K562 (cell line): ENCODE results near the gene ARL3. TPM values are rescaled to one million over a fixed set of nuclear protein-coding genes. Genes with fewer than 3 reads are reported as not detected.
A peak's percentile ranks its signal among the peaks of the same experiment; 100 is the strongest.

Experiments
- ATAC-seq: fragments of 200-7000 bp; cut with Tn5 transposase; 3 replicates; pipeline ENCODE4 v1.9.1; 2020; ENCODE audit warnings: moderate library complexity
- BruUV-seq: library from RNA; stranded (reverse); fragments of 400-500 nt; replicated peaks from 2 replicates; lab custom pipeline; 2021; lab: Mats Ljungman, UMichigan
- CTCF ChIA-PET: fragments of 300-600 bp; formaldehyde crosslinking; extraction: SDS; loops from one replicate; lab custom pipeline; 2021; ENCODE audit warnings: low intra/inter-chr PET ratio; lab: Yijun Ruan, JAX
- POLR2A ChIA-PET: fragments of 300-600, 350-650 bp; sonication (Branson Sonifier 250); formaldehyde crosslinking; extraction: SDS; loops from one replicate; lab custom pipeline; 2021; ENCODE audit warnings: antibody characterized with exemption, inconsistent platforms; lab: Yijun Ruan, JAX
- DNase-seq, 4 experiments: peaks; one replicate each; pipeline versions ENCODE4 v3.0.0 to v3.0.0-alpha.2; 2011 to 2018; ENCODE audit warnings: low spot score in 3 of 4, mixed read lengths in 3 of 4; ENCODE audit errors: extremely low read depth in 1 of 4
- FAIRE-seq: peaks from 2 replicates; lab custom pipeline; 2011; peaks lifted over from hg19 to GRCh38; lab: Jason Lieb, UNC
- H2AFZ ChIP-seq: 2 replicates; pipeline ENCODE4 v1.6.0; 2011; ENCODE audit warnings: low read depth, low read length, control low read depth, inconsistent platforms
- H3K27ac ChIP-seq: fragments of 200-600 bp; 3 replicates; pipeline ENCODE4 v1.8.0; 2011; ENCODE audit warnings: low read depth, mild to moderate bottlenecking, control low read depth, inconsistent platforms, low read length, moderate library complexity, mixed read lengths; ENCODE audit errors: extremely low read depth
- H3K27me3 ChIP-seq, 2 experiments: fragments of 300-600 bp in 1 of 2; 2 replicates in 1 of 2; 3 replicates in 1 of 2; pipeline versions ENCODE4 v1.6.0 to v1.8.0; 2011; ENCODE audit warnings: inconsistent platforms in 2 of 2, low read length in 2 of 2, mild to moderate bottlenecking in 1 of 2, mixed read lengths in 1 of 2, moderate library complexity in 1 of 2; ENCODE audit not compliant: control insufficient read depth in 2 of 2, insufficient read depth in 2 of 2
- H3K36me3 ChIP-seq: fragments of 300-600 bp; 3 replicates; pipeline ENCODE4 v1.8.0; 2011; ENCODE audit warnings: mild to moderate bottlenecking, low read length, inconsistent platforms; ENCODE audit not compliant: control insufficient read depth, insufficient read depth
- H3K4me1 ChIP-seq, 2 experiments: fragments of 200-600 bp in 1 of 2; replicated peaks in 1 of 2; 2 replicates in 1 of 2; 3 replicates in 1 of 2; pipeline versions ENCODE4 v1.5.1 to v1.8.0; 2011; ENCODE audit warnings: inconsistent platforms in 2 of 2, low read length in 2 of 2, mild to moderate bottlenecking in 1 of 2, mixed read lengths in 1 of 2, moderate library complexity in 1 of 2; ENCODE audit not compliant: control insufficient read depth in 2 of 2, insufficient read depth in 2 of 2
- H3K4me2 ChIP-seq: 2 replicates; pipeline ENCODE4 v1.6.1; 2011; ENCODE audit warnings: low read length, control low read depth, inconsistent platforms, mixed read lengths; ENCODE audit not compliant: insufficient read depth
- H3K4me3 ChIP-seq: fragments of 200-600 bp; sonication (generic), shearing (Covaris generic); 2 replicates; pipeline ENCODE4 v1.5.1; 2016; ENCODE audit warnings: control low read depth, inconsistent platforms
- H3K79me2 ChIP-seq: fragments of 200-600 bp; 3 replicates; pipeline ENCODE4 v1.8.0; 2011; ENCODE audit warnings: low read length, inconsistent platforms; ENCODE audit not compliant: control insufficient read depth, insufficient read depth
- H3K9ac ChIP-seq, 2 experiments: 2 replicates each; pipeline versions ENCODE4 v1.6.0 to v1.6.1; 2011; ENCODE audit warnings: low read depth in 2 of 2, low read length in 2 of 2, control low read depth in 1 of 2, inconsistent platforms in 1 of 2, mild to moderate bottlenecking in 1 of 2, mixed read lengths in 1 of 2; ENCODE audit not compliant: insufficient read depth in 1 of 2
- H3K9me1 ChIP-seq: one replicate; pipeline ENCODE4 v1.6.0; 2011; ENCODE audit warnings: inconsistent platforms, mild to moderate bottlenecking, low read length, moderate library complexity; ENCODE audit not compliant: control insufficient read depth, insufficient read depth
- H3K9me3 ChIP-seq: replicated peaks from 2 replicates; pipeline ENCODE4 v1.5.1; 2011; ENCODE audit warnings: low read depth, low read length, inconsistent platforms; ENCODE audit not compliant: control insufficient read depth, insufficient read depth
- H4K20me1 ChIP-seq: replicated peaks from 2 replicates; pipeline ENCODE4 v1.6.1; 2011; ENCODE audit warnings: low read length, inconsistent platforms, mixed read lengths; ENCODE audit not compliant: control insufficient read depth, insufficient read depth
- CBFA2T2 ChIP-seq: fragments of 450-650 bp; conservative IDR thresholded peaks from 2 replicates; pipeline ENCODE4 v1.6.1; 2017; ENCODE audit warnings: mild to moderate bottlenecking
- CBFA2T3 ChIP-seq: fragments of 450-650 bp; IDR thresholded peaks from 2 replicates; pipeline ENCODE4 v1.6.1; 2017
- GATA2 ChIP-seq: sonication (generic); formaldehyde crosslinking; IDR thresholded peaks from 2 replicates; pipeline ENCODE4 v1.4.0; 2020; ENCODE audit warnings: mild to moderate bottlenecking, missing genetic modification reagents
- TAL1 ChIP-seq: fragments of 450-650 bp; IDR thresholded peaks from 2 replicates; pipeline ENCODE4 v1.6.1; 2016; ENCODE audit warnings: mild to moderate bottlenecking
- TCF3 ChIP-seq: sonication (generic); formaldehyde crosslinking; IDR thresholded peaks from 2 replicates; pipeline ENCODE4 v1.4.0; 2020; ENCODE audit warnings: mild to moderate bottlenecking, missing genetic modification reagents
- TEAD4 ChIP-seq, 2 experiments: sonication (generic) in 1 of 2; formaldehyde crosslinking in 1 of 2; IDR thresholded peaks; 2 replicates each; pipeline versions ENCODE4 v1.6.1 to v1.8.0; 2012 to 2022; ENCODE audit warnings: borderline replicate concordance in 1 of 2, inconsistent platforms in 1 of 2, low read length in 1 of 2, mild to moderate bottlenecking in 1 of 2, missing genetic modification reagents in 1 of 2
- ZFP30 ChIP-seq: fragments of 250-450 bp; sonication (Bioruptor Pico); IDR thresholded peaks from 2 replicates; pipeline ENCODE4 v1.8.0; 2022; ENCODE audit warnings: moderate library complexity, mild to moderate bottlenecking, inconsistent platforms, borderline replicate concordance
- ZNF143 ChIP-seq: sonication (generic); formaldehyde crosslinking; IDR thresholded peaks from 2 replicates; pipeline ENCODE4 v1.9.0; 2022; ENCODE audit warnings: mild to moderate bottlenecking, missing genetic modification reagents
- ZNF707 ChIP-seq: fragments of 250-450 bp; sonication (Bioruptor Pico); conservative IDR thresholded peaks from 2 replicates; pipeline ENCODE4 v1.8.0; 2022; ENCODE audit warnings: inconsistent platforms, mild to moderate bottlenecking, moderate library complexity
- ZNF76 ChIP-seq: fragments of 250-450 bp; sonication (Bioruptor Pico); IDR thresholded peaks from 2 replicates; pipeline ENCODE4 v1.4.0; 2020; ENCODE audit warnings: mild to moderate bottlenecking, moderate library complexity, borderline replicate concordance
- WGBS: fragments of 100-300 bp; shearing (Covaris generic); methylation state at CpG from one replicate; pipeline ENCODE4 v1.1.6; 2016; ENCODE audit warnings: low coverage, mixed read lengths; ENCODE audit not compliant: insufficient coverage; ENCODE audit errors: missing lambda C conversion rate; 5-methylcytosine and 5-hydroxymethylcytosine counted together
- in situ Hi-C: fragments of 300-500 bp; cut with MboI; formaldehyde crosslinking; loops from 4 replicates; pipeline ENCODE4 v1.15.0; 2018; ENCODE audit warnings: inconsistent platforms, mixed read lengths
- intact Hi-C: fragments of 100-400 bp; cut with micrococcal nuclease; formaldehyde crosslinking; loops from 2 replicates; pipeline ENCODE4 v1.14.2; 2022
- polyA plus RNA-seq, 8 experiments: library from polyadenylated mRNA; depleted of rRNA in 4 of 8; stranded (reverse) in 5 of 8; unstranded in 3 of 8; fragments of >200 nt; fragmentation: Nextera tagmentation in 2 of 8; fragmentation: Illumina TruSeq in 1 of 8; extraction: Ambion mirVana in 2 of 8; extraction: Trizol in 1 of 8; gene quantifications; 2 replicates each; pipeline versions ENCODE4 v1.2.1 to v1.2.3, GENCODE V29; 2011 to 2014; ENCODE audit warnings: inconsistent platforms in 1 of 8, missing spikeins in 1 of 8
- total RNA-seq, 7 experiments: library from RNA; depleted of rRNA in 6 of 7; stranded (reverse); fragments of >200 nt in 6 of 7; fragmentation: Illumina TruSeq in 2 of 7; extraction: Trizol in 2 of 7; gene quantifications; 2 replicates each; pipeline versions ENCODE4 v1.2.1 to v1.2.3, GENCODE V29; 2011 to 2021; ENCODE audit warnings: low replicate concordance in 1 of 7
- TF ChIP-seq, protein P1 (sequence below): sonication (generic); formaldehyde crosslinking; IDR thresholded peaks from 2 replicates; pipeline ENCODE4 v1.8.1; 2023; ENCODE audit warnings: mild to moderate bottlenecking, missing genetic modification reagents
- TF ChIP-seq, protein P2 (sequence below): fragments of 450-650 bp; formaldehyde crosslinking; IDR thresholded peaks from 2 replicates; pipeline ENCODE4 v1.4.0; 2020; ENCODE audit warnings: mild to moderate bottlenecking, moderate library complexity

The ARL3 gene
- total and polyA plus RNA-seq, 9 of the 15 experiments (the other 6 are each of a cell fraction or from before 2014, with no cell fraction given): 2.9 to 8.9 (median 4.8) TPM

DNA sequence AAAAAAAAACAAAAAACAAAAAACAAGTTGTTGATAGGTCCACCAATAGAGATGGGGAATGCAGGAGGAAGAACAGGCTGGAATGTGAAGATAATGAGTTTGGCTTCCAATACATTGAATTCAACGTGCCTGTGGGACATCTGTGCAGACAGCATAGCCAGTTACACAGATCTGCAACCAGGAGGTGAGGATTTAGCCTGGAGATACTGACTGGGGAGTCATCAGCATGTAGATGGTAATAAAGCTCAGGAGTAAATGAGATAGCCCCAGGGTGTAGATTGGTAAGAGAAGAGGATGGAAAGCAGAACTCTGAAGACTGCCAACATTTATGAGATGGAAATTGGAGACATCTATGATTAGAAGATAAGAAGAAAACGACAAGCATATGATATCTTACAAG, 74.7 kb downstream of the ARL3 start:
- Histone ChIP-seq H4K20me1 (no peaks in the 10 kb centered on the region), H3K9me3 (no peaks in the 10 kb centered on the region), H3K9me1 (no peaks in the 10 kb centered on the region), H2AFZ (peak overlapping the region; percentile 24; the same call in 1 of the 2 replicates), H3K4me1 (peaks cover 2 to 21% of the 10 kb centered on the region in 2 experiments; a peak in 3 of 5 replicates), H3K36me3 (no peaks in the 10 kb centered on the region), H3K9ac (no peak overlapping the region), H3K4me3 (no peak overlapping the region), H3K79me2 (peaks cover 17% of the 10 kb centered on the region), H3K27ac (no peak overlapping the region), H3K27me3 (no peaks in the 10 kb centered on the region), H3K4me2 (peak overlapping the region; percentile 6; the same call in 1 of the 2 replicates)
- ChIA-PET CTCF (no interaction called here), POLR2A (interaction anchor here (0.6 kb wide), 2 partner anchors 25 to 28 kb away, joined by 3 to 4 read pairs; no protein-coding TSS in a partner anchor)
- no peak for ATAC-seq
- FAIRE-seq: peak; percentile 46
- 0% methylated on average over 2 of the region's 2 CpGs for WGBS
- intact Hi-C loops (no loop called here), in situ Hi-C loops (no loop called here)
- no peak for TF ChIP-seq ZFP30 (CRISPR knock-in tag)
- TF ChIP-seq TCF3 (CRISPR knock-in tag): peak; percentile 48
- TF ChIP-seq CBFA2T3: peak; percentile 67
- TF ChIP-seq TEAD4 (IDR thresholded peaks at IDR 0.05; ENCODE audit: low read length): 0 out of 2 replicates have a peak, but pooled peaks have one; percentile 15
- no peak for TF ChIP-seq TEAD4 (CRISPR knock-in tag; IDR thresholded peaks at IDR 0.05; ENCODE audit: borderline replicate concordance)
- TF ChIP-seq, protein P1, sequence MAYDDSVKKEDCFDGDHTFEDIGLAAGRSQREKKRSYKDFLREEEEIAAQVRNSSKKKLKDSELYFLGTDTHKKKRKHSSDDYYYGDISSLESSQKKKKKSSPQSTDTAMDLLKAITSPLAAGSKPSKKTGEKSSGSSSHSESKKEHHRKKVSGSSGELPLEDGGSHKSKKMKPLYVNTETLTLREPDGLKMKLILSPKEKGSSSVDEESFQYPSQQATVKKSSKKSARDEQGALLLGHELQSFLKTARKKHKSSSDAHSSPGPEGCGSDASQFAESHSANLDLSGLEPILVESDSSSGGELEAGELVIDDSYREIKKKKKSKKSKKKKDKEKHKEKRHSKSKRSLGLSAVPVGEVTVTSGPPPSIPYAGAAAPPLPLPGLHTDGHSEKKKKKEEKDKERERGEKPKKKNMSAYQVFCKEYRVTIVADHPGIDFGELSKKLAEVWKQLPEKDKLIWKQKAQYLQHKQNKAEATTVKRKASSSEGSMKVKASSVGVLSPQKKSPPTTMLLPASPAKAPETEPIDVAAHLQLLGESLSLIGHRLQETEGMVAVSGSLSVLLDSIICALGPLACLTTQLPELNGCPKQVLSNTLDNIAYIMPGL (CRISPR knock-in tag): no peak
- no peak for TF ChIP-seq ZNF76 (CRISPR knock-in tag)
- TF ChIP-seq, protein P2, sequence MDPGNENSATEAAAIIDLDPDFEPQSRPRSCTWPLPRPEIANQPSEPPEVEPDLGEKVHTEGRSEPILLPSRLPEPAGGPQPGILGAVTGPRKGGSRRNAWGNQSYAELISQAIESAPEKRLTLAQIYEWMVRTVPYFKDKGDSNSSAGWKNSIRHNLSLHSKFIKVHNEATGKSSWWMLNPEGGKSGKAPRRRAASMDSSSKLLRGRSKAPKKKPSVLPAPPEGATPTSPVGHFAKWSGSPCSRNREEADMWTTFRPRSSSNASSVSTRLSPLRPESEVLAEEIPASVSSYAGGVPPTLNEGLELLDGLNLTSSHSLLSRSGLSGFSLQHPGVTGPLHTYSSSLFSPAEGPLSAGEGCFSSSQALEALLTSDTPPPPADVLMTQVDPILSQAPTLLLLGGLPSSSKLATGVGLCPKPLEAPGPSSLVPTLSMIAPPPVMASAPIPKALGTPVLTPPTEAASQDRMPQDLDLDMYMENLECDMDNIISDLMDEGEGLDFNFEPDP: no peak
- TF ChIP-seq CBFA2T2: peak; percentile 39; the same call in 1 of the 2 replicates
- TF ChIP-seq ZNF143 (CRISPR knock-in tag): no peak
- peak; percentile 20; the same call in 1 of the 2 replicates for TF ChIP-seq GATA2
- 0 out of 2 replicates have a peak, but pooled peaks have one; percentile 11 for TF ChIP-seq TAL1
- no peak for TF ChIP-seq ZNF707
- peak in 1 of 4 experiments; percentile 30 for DNase-seq
- no TSS peak for BruUV-seq
